MM.1S (cell line): ENCODE measurements around the gene RNF14.

Source experiments
- DNase-seq: peaks from one replicate; pipeline ENCODE4 v3.0.0-alpha.2; 2015
- H2AFZ ChIP-seq: fragments of 300-600 bp; sonication (generic); 2 replicates; pipeline ENCODE4 v1.6.0; 2016; ENCODE audit warnings: antibody characterized with exemption, low read length
- H3F3A ChIP-seq: fragments of 300-600 bp; sonication (generic); 2 replicates; pipeline ENCODE4 v1.6.1; 2016; ENCODE audit warnings: mild to moderate bottlenecking, antibody characterized with exemption, low read length, moderate library complexity, mixed read lengths; ENCODE audit not compliant: insufficient read depth
- H3K27ac ChIP-seq: fragments of 300-600 bp; sonication (generic); 2 replicates; pipeline ENCODE4 v1.5.1; 2016; ENCODE audit warnings: mild to moderate bottlenecking, low read length
- H3K27me3 ChIP-seq: fragments of 300-600 bp; sonication (generic); replicated peaks from 2 replicates; pipeline ENCODE4 v1.6.0; 2016; ENCODE audit warnings: low read length; ENCODE audit not compliant: insufficient read depth
- H3K36me3 ChIP-seq: fragments of 300-600 bp; sonication (generic); replicated peaks from 2 replicates; pipeline ENCODE4 v1.6.1; 2016; ENCODE audit warnings: mild to moderate bottlenecking, low read length, mixed read lengths; ENCODE audit not compliant: insufficient read depth
- H3K4me1 ChIP-seq: fragments of 300-600 bp; sonication (generic); 2 replicates; pipeline ENCODE4 v1.6.1; 2016; ENCODE audit warnings: low read length, mixed read lengths
- H3K4me2 ChIP-seq: fragments of 300-600 bp; sonication (generic); 2 replicates; pipeline ENCODE4 v1.6.0; 2016; ENCODE audit warnings: low read depth, low read length
- H3K4me3 ChIP-seq: fragments of 300-600 bp; sonication (generic); 2 replicates; pipeline ENCODE4 v1.5.1; 2016; ENCODE audit warnings: low read length, mixed read lengths
- H3K79me2 ChIP-seq: fragments of 300-600 bp; sonication (generic); 2 replicates; pipeline ENCODE4 v1.6.1; 2016; ENCODE audit warnings: mixed run types, low read length, mixed read lengths
- H3K9ac ChIP-seq: fragments of 300-600 bp; sonication (generic); 2 replicates; pipeline ENCODE4 v1.6.1; 2016; ENCODE audit warnings: low read length, mixed read lengths
- H3K9me2 ChIP-seq: fragments of 300-600 bp; sonication (generic); replicated peaks from 2 replicates; pipeline ENCODE4 v1.6.1; 2016; ENCODE audit warnings: mild to moderate bottlenecking, low read length, mixed read lengths; ENCODE audit not compliant: insufficient read depth
- H3K9me3 ChIP-seq: fragments of 300-600 bp; sonication (generic); replicated peaks from 2 replicates; pipeline ENCODE4 v1.6.1; 2016; ENCODE audit warnings: mild to moderate bottlenecking, low read length, mixed read lengths; ENCODE audit not compliant: insufficient read depth
- H4K20me1 ChIP-seq: fragments of 300-600 bp; sonication (generic); 2 replicates; pipeline ENCODE4 v1.6.1; 2016; ENCODE audit warnings: mild to moderate bottlenecking, low read length, moderate library complexity, mixed read lengths; ENCODE audit not compliant: insufficient read depth
- EZH2 ChIP-seq: fragments of 300-600 bp; sonication (generic); optimal IDR thresholded peaks from 2 replicates; pipeline ENCODE3; 2017; ENCODE audit warnings: low read depth, mild to moderate bottlenecking, antibody characterized with exemption, low read length, mixed read lengths
- EZH2phosphoT487 ChIP-seq: fragments of 300-600 bp; sonication (generic); IDR thresholded peaks from 2 replicates; pipeline ENCODE4 v1.6.1; 2018; ENCODE audit warnings: antibody characterized with exemption, low read length
- TF ChIP-seq, protein P1 (sequence below): fragments of 300-600 bp; sonication (generic); IDR thresholded peaks from 2 replicates; pipeline ENCODE4 v1.5.1; 2016; ENCODE audit warnings: antibody characterized with exemption, low read length, mixed read lengths

RNF14 gene

GRCh38 chr5:141923448-141924313 is 45.2 kb upstream of the RNF14 start, which contains the start of gene DELE1:
Gene DELE1, plus strand, starts transcription at chr5:141923871. Its CDS starts 71 bp downstream, at chr5:141923942.
- Histone ChIP-seq H4K20me1 (no peaks in the 10 kb centered on the region), H3K27ac (peak within 1 kb of the TSS; percentile 89), H3K36me3 (peaks cover 3% of the 10 kb centered on the region; the same call in 1 of the 2 replicates), H3K9me2 (no peaks in the 10 kb centered on the region), H3K4me2 (peak within 1 kb of the TSS; percentile 71), H3K79me2 (peaks cover 30% of the 10 kb centered on the region), H3F3A (0 out of 2 replicates have a peak, but pooled peaks cover 6% of the 10 kb centered on the region), H3K4me3 (peak within 1 kb of the TSS; percentile 83), H3K27me3 (no peaks in the 10 kb centered on the region), H2AFZ (peak within 1 kb of the TSS; percentile 67), H3K9me3 (no peaks in the 10 kb centered on the region), H3K9ac (peak within 1 kb of the TSS; percentile 86), H3K4me1 (peaks cover 10% of the 10 kb centered on the region)
- DNase-seq = peak; percentile 91
- TF ChIP-seq EZH2 (no peak), EZH2phosphoT487 (no peak)
- TF ChIP-seq, protein P1, sequence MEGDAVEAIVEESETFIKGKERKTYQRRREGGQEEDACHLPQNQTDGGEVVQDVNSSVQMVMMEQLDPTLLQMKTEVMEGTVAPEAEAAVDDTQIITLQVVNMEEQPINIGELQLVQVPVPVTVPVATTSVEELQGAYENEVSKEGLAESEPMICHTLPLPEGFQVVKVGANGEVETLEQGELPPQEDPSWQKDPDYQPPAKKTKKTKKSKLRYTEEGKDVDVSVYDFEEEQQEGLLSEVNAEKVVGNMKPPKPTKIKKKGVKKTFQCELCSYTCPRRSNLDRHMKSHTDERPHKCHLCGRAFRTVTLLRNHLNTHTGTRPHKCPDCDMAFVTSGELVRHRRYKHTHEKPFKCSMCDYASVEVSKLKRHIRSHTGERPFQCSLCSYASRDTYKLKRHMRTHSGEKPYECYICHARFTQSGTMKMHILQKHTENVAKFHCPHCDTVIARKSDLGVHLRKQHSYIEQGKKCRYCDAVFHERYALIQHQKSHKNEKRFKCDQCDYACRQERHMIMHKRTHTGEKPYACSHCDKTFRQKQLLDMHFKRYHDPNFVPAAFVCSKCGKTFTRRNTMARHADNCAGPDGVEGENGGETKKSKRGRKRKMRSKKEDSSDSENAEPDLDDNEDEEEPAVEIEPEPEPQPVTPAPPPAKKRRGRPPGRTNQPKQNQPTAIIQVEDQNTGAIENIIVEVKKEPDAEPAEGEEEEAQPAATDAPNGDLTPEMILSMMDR = no peak

GRCh38 chr5:141926434-141926833 is 42.5 kb upstream of the RNF14 start:
- H3K4me2 ChIP-seq = no peak overlapping the region
- no peaks in the 10 kb centered on the region for H3F3A ChIP-seq
- H3K9ac ChIP-seq = no peak overlapping the region
- peaks cover 4% of the 10 kb centered on the region; the same call in 1 of the 2 replicates for H3K4me1 ChIP-seq
- H3K9me3 ChIP-seq = no peaks in the 10 kb centered on the region
- H4K20me1 ChIP-seq = no peaks in the 10 kb centered on the region
- H3K27me3 ChIP-seq = no peaks in the 10 kb centered on the region
- no peak overlapping the region for H2AFZ ChIP-seq
- no peak overlapping the region for H3K4me3 ChIP-seq
- TF ChIP-seq EZH2phosphoT487 (no peak), EZH2 (no peak)
- TF ChIP-seq, protein P1 = no peak
- H3K36me3 ChIP-seq = peaks cover 6% of the 10 kb centered on the region; the same call in 1 of the 2 replicates
- H3K79me2 ChIP-seq = peaks cover 30% of the 10 kb centered on the region
- no peak overlapping the region for H3K27ac ChIP-seq
- no peaks in the 10 kb centered on the region for H3K9me2 ChIP-seq
- DNase-seq = no peak

- Histone ChIP-seq H3K27me3 (no peaks in the 10 kb centered on the region), H3K4me3 (no peak overlapping the region), H3K9me2 (no peaks in the 10 kb centered on the region), H3K79me2 (peaks cover 28% of the 10 kb centered on the region), H3K9me3 (no peaks in the 10 kb centered on the region), H3K36me3 (peaks cover 6% of the 10 kb centered on the region; the same call in 1 of the 2 replicates), H3K4me1 (peaks cover 4% of the 10 kb centered on the region; the same call in 1 of the 2 replicates), H3F3A (no peaks in the 10 kb centered on the region), H4K20me1 (no peaks in the 10 kb centered on the region), H3K27ac (no peak overlapping the region), H3K9ac (no peak overlapping the region), H2AFZ (no peak overlapping the region), H3K4me2 (no peak overlapping the region)
- DNase-seq = no peak
- TF ChIP-seq, protein P1 = no peak
- TF ChIP-seq EZH2phosphoT487 (no peak), EZH2 (no peak)
Measured at GRCh38 chr5:141928051-141928450, 40.9 kb upstream of the RNF14 start.
